ENCODE measurements around the gene DENND1C. TPM values are rescaled to one million over a fixed set of nuclear protein-coding genes. Genes with fewer than 3 reads are reported as not detected.

Gene DENND1C
- polyA plus RNA-seq, 2 of the 4 experiments (the other 2 are of a cell fraction): 0.30 to 0.32 TPM

GRCh38 chr19:6467384-6467783, 14.2 kb downstream of the DENND1C start:
- Histone ChIP-seq H3K9me3 (no peaks in the 10 kb centered on the region), H3K4me1 (peaks cover 10% of the 10 kb centered on the region), H3K4me2 (no peak overlapping the region), H3K27ac (no peak overlapping the region), H3K4me3 (no peak overlapping the region)
- no peak for TF ChIP-seq CHD4 (IDR thresholded peaks at IDR 0.05; ENCODE audit: borderline replicate concordance)
- no peak for TF ChIP-seq HOXB13 (CRISPR knock-in tag; IDR thresholded peaks at IDR 0.05; ENCODE audit: low read depth)
- TF ChIP-seq CBX8 (IDR thresholded peaks at IDR 0.05): no peak
- TF ChIP-seq JUN (IDR thresholded peaks at IDR 0.05): no peak
- no peak for TF ChIP-seq POLR2AphosphoS2 (conservative IDR thresholded peaks at IDR 0.05; ENCODE audit: low read length)
- no peak for TF ChIP-seq PBX3 (IDR thresholded peaks at IDR 0.05)
- no peak for TF ChIP-seq MYC (IDR thresholded peaks at IDR 0.05; ENCODE audit: borderline replicate concordance, low read length)
- no peak for TF ChIP-seq NFE2L2 (conservative IDR thresholded peaks at IDR 0.05; ENCODE audit: low read length)
- TF ChIP-seq NPAS2 (CRISPR knock-in tag; IDR thresholded peaks at IDR 0.05; ENCODE audit: borderline replicate concordance): no peak
- TF ChIP-seq USF2 (IDR thresholded peaks at IDR 0.05): no peak
- TF ChIP-seq SREBF2 (IDR thresholded peaks at IDR 0.05): no peak
- TF ChIP-seq RARB (CRISPR knock-in tag; IDR thresholded peaks at IDR 0.05): no peak
- TF ChIP-seq ZC3H11A (IDR thresholded peaks at IDR 0.05): no peak
- no peak for TF ChIP-seq CTCF (IDR thresholded peaks at IDR 0.05)
- no peak for TF ChIP-seq E2F6 (IDR thresholded peaks at IDR 0.05; ENCODE audit: borderline replicate concordance, low read depth)
- no peak for TF ChIP-seq PHF8 (IDR thresholded peaks at IDR 0.05; ENCODE audit: borderline replicate concordance, low read depth)
- FAIRE-seq: no peak
- ATAC-seq: no peak
- CTCF ChIA-PET: interaction anchor here (0.5 to 0.9 kb wide), 2 partner anchors 15 to 359 kb away, joined by 3 read pairs; partner anchors contain the start of gene DENND1C
- WGBS (ENCODE audit: missing lambda C conversion rate): 88% methylated on average over 8 of the region's 8 CpGs
- POLR2A ChIA-PET: no interaction called here
- DNase-seq (ENCODE audit: low read depth in 1 of 2, low spot score in 1 of 2): no peak

- Histone ChIP-seq H3K27ac (no peak overlapping the region), H3K4me2 (no peak overlapping the region), H3K4me1 (peaks cover 10% of the 10 kb centered on the region), H3K9me3 (no peaks in the 10 kb centered on the region), H3K4me3 (no peak overlapping the region)
- ATAC-seq: no peak
- ChIA-PET POLR2A (no interaction called here), CTCF (interaction anchor here (0.8 to 0.9 kb wide), 2 partner anchors 15 kb away, joined by 3 read pairs; partner anchors contain the start of gene DENND1C)
- no peak for FAIRE-seq
- DNase-seq (ENCODE audit: low read depth in 1 of 2, low spot score in 1 of 2): no peak
- TF ChIP-seq HDAC2 (IDR thresholded peaks at IDR 0.05) (no peak), POLR2AphosphoS2 (conservative IDR thresholded peaks at IDR 0.05; ENCODE audit: low read length) (no peak), EP300 (IDR thresholded peaks at IDR 0.05) (no peak), RARB (CRISPR knock-in tag; IDR thresholded peaks at IDR 0.05) (no peak), KDM1A (IDR thresholded peaks at IDR 0.05; ENCODE audit: low read depth) (no peak), MAX (IDR thresholded peaks at IDR 0.05) (no peak), REST (IDR thresholded peaks at IDR 0.05) (no peak), FOSB (CRISPR knock-in tag; IDR thresholded peaks at IDR 0.05) (no peak), FOSL2 (IDR thresholded peaks at IDR 0.05) (no peak), FOSL2 (CRISPR knock-in tag; IDR thresholded peaks at IDR 0.05) (no peak), CBX8 (IDR thresholded peaks at IDR 0.05) (no peak), RCOR1 (IDR thresholded peaks at IDR 0.05; ENCODE audit: low read depth, low read length) (no peak), FOXS1 (CRISPR knock-in tag; IDR thresholded peaks at IDR 0.05) (no peak)
- 93% methylated on average over 8 of the region's 21 CpGs for WGBS (ENCODE audit: missing lambda C conversion rate)
Observed at GRCh38 chr19:6466526-6467248, 14.9 kb downstream of the DENND1C start.

All from A549 (cell line).